ENCODE data around the gene OR3A3.

GRCh38 chr17:3418222-3418621 lies 7.1 kb downstream of the OR3A3 start:
- TF ChIP-seq POLR2A (IDR thresholded peaks at IDR 0.05; ENCODE audit: low read length) (no peak), GATA1 (IDR thresholded peaks at IDR 0.05; ENCODE audit: low read depth, low read length) (no peak)
